MM.1S (cell line): ENCODE data around the gene RPAP2.

ENCODE experiments used
- CTCF ChIP-seq: fragments of 300-600 bp; sonication (generic); IDR thresholded peaks from 2 replicates; pipeline ENCODE4 v1.5.1; 2016; ENCODE audit warnings: antibody characterized with exemption, low read length, mixed read lengths
- EZH2 ChIP-seq: fragments of 300-600 bp; sonication (generic); optimal IDR thresholded peaks from 2 replicates; pipeline ENCODE3; 2017; ENCODE audit warnings: low read depth, mild to moderate bottlenecking, antibody characterized with exemption, low read length, mixed read lengths
- EZH2phosphoT487 ChIP-seq: fragments of 300-600 bp; sonication (generic); IDR thresholded peaks from 2 replicates; pipeline ENCODE4 v1.6.1; 2018; ENCODE audit warnings: antibody characterized with exemption, low read length

- TF ChIP-seq CTCF (no peak), EZH2 (no peak), EZH2phosphoT487 (no peak)
These were observed 145.0 kb downstream of the RPAP2 start for GRCh38 chr1:92443893-92444292.
